ENCODE data around the gene CYBRD1.

Gene CYBRD1

GRCh38 chr2:171557363-171557762 is 35.1 kb downstream of the CYBRD1 start:
- no peak overlapping the region for H3K27ac ChIP-seq (ENCODE audit: low read depth, low read length)
- H3K4ac ChIP-seq (ENCODE audit: low read depth, low read length): no peak overlapping the region
- H4K8ac ChIP-seq (ENCODE audit: low read depth, low read length): no peak overlapping the region
- no peaks in the 10 kb centered on the region for H3K4me1 ChIP-seq (ENCODE audit: control insufficient read depth, low read depth, low read length)
- no peaks in the 10 kb centered on the region for H3K79me1 ChIP-seq (ENCODE audit: low read length)
- H3K23ac ChIP-seq (ENCODE audit: low read length): no peak overlapping the region
- no CpG with 5 or more reads among the region's 4 CpGs for WGBS (ENCODE audit: extremely low coverage, insufficient coverage, low lambda C conversion rate)
- no peak overlapping the region for H3K4me3 ChIP-seq (ENCODE audit: low read length)
- no peak for DNase-seq
- H3K9ac ChIP-seq (ENCODE audit: low read length): no peak overlapping the region
- no peak overlapping the region for H2BK5ac ChIP-seq (ENCODE audit: low read length)
- H3K4me2 ChIP-seq (ENCODE audit: low read length): no peak overlapping the region
- no peak overlapping the region for H3K18ac ChIP-seq (ENCODE audit: low read length)
- H2BK120ac ChIP-seq (ENCODE audit: low read depth, low read length): no peak overlapping the region
- H3K56ac ChIP-seq (ENCODE audit: low read length): no peak overlapping the region
- H2BK15ac ChIP-seq (replicated peaks; ENCODE audit: low read depth): no peak overlapping the region
- H4K5ac ChIP-seq (ENCODE audit: low read length): no peak overlapping the region
- H2AK5ac ChIP-seq (ENCODE audit: low read length): no peak overlapping the region
- no peaks in the 10 kb centered on the region for H3K36me3 ChIP-seq (ENCODE audit: control insufficient read depth, insufficient read depth, low read length)
- no peaks in the 10 kb centered on the region for H3K79me2 ChIP-seq (ENCODE audit: control insufficient read depth, insufficient read depth, low read length)
- H3K27me3 ChIP-seq (ENCODE audit: insufficient read depth, low read length, poor library complexity): no peaks in the 10 kb centered on the region

- Histone ChIP-seq H2BK15ac (replicated peaks; ENCODE audit: low read depth) (no peak overlapping the region), H3K18ac (ENCODE audit: low read length) (no peak overlapping the region), H3K27ac (ENCODE audit: low read depth, low read length) (no peak overlapping the region), H3K4me3 (ENCODE audit: low read length) (no peak overlapping the region), H2AK5ac (ENCODE audit: low read length) (no peak overlapping the region), H2BK5ac (ENCODE audit: low read length) (no peak overlapping the region), H3K79me2 (ENCODE audit: control insufficient read depth, insufficient read depth, low read length) (no peaks in the 10 kb centered on the region), H3K36me3 (ENCODE audit: control insufficient read depth, insufficient read depth, low read length) (no peaks in the 10 kb centered on the region), H3K4me2 (ENCODE audit: low read length) (no peak overlapping the region), H3K56ac (ENCODE audit: low read length) (no peak overlapping the region), H3K79me1 (ENCODE audit: low read length) (no peaks in the 10 kb centered on the region), H4K8ac (ENCODE audit: low read depth, low read length) (no peak overlapping the region), H3K4ac (ENCODE audit: low read depth, low read length) (no peak overlapping the region), H4K5ac (ENCODE audit: low read length) (no peak overlapping the region), H3K4me1 (ENCODE audit: control insufficient read depth, low read depth, low read length) (no peaks in the 10 kb centered on the region), H3K9ac (ENCODE audit: low read length) (no peak overlapping the region), H2BK120ac (ENCODE audit: low read depth, low read length) (no peak overlapping the region), H3K27me3 (ENCODE audit: insufficient read depth, low read length, poor library complexity) (no peaks in the 10 kb centered on the region), H3K23ac (ENCODE audit: low read length) (no peak overlapping the region)
- no CpG with 5 or more reads among the region's 3 CpGs for WGBS (ENCODE audit: extremely low coverage, insufficient coverage, low lambda C conversion rate)
- DNase-seq: no peak
Measured at GRCh38 chr2:171563301-171563700, 41.0 kb downstream of the CYBRD1 start.

GRCh38 chr2:171564463-171564862 is 42.2 kb downstream of the CYBRD1 start:
- no CpG with 5 or more reads among the region's 5 CpGs for WGBS (ENCODE audit: extremely low coverage, insufficient coverage, low lambda C conversion rate)
- no peaks in the 10 kb centered on the region for H3K4me1 ChIP-seq (ENCODE audit: control insufficient read depth, low read depth, low read length)
- no peaks in the 10 kb centered on the region for H3K27me3 ChIP-seq (ENCODE audit: insufficient read depth, low read length, poor library complexity)
- no peaks in the 10 kb centered on the region for H3K79me1 ChIP-seq (ENCODE audit: low read length)
- no peaks in the 10 kb centered on the region for H3K36me3 ChIP-seq (ENCODE audit: control insufficient read depth, insufficient read depth, low read length)
- H2BK5ac ChIP-seq (ENCODE audit: low read length): no peak overlapping the region
- no peak overlapping the region for H3K4me2 ChIP-seq (ENCODE audit: low read length)
- H2BK120ac ChIP-seq (ENCODE audit: low read depth, low read length): no peak overlapping the region
- H3K9ac ChIP-seq (ENCODE audit: low read length): no peak overlapping the region
- H3K27ac ChIP-seq (ENCODE audit: low read depth, low read length): no peak overlapping the region
- no peak for DNase-seq
- no peak overlapping the region for H2BK15ac ChIP-seq (replicated peaks; ENCODE audit: low read depth)
- no peak overlapping the region for H3K4me3 ChIP-seq (ENCODE audit: low read length)
- H3K18ac ChIP-seq (ENCODE audit: low read length): no peak overlapping the region
- no peak overlapping the region for H4K8ac ChIP-seq (ENCODE audit: low read depth, low read length)
- no peak overlapping the region for H4K5ac ChIP-seq (ENCODE audit: low read length)
- no peak overlapping the region for H3K56ac ChIP-seq (ENCODE audit: low read length)
- H3K4ac ChIP-seq (ENCODE audit: low read depth, low read length): no peak overlapping the region
- H2AK5ac ChIP-seq (ENCODE audit: low read length): no peak overlapping the region
- H3K23ac ChIP-seq (ENCODE audit: low read length): no peak overlapping the region
- H3K79me2 ChIP-seq (ENCODE audit: control insufficient read depth, insufficient read depth, low read length): no peaks in the 10 kb centered on the region

- Histone ChIP-seq H3K4me3 (ENCODE audit: low read length) (no peak overlapping the region), H3K27me3 (ENCODE audit: insufficient read depth, low read length, poor library complexity) (no peaks in the 10 kb centered on the region)
Measured at GRCh38 chr2:171566057-171566456, 43.8 kb downstream of the CYBRD1 start.

GRCh38 chr2:171566753-171567152 is 44.5 kb downstream of the CYBRD1 start:
- Histone ChIP-seq H2BK15ac (replicated peaks; ENCODE audit: low read depth) (no peak overlapping the region), H3K4me3 (ENCODE audit: low read length) (no peak overlapping the region), H2BK5ac (ENCODE audit: low read length) (no peak overlapping the region), H3K18ac (ENCODE audit: low read length) (no peak overlapping the region), H2AK5ac (ENCODE audit: low read length) (no peak overlapping the region), H3K4me1 (ENCODE audit: control insufficient read depth, low read depth, low read length) (no peaks in the 10 kb centered on the region), H3K4me2 (ENCODE audit: low read length) (no peak overlapping the region), H3K56ac (ENCODE audit: low read length) (no peak overlapping the region), H3K27me3 (ENCODE audit: insufficient read depth, low read length, poor library complexity) (no peaks in the 10 kb centered on the region), H4K5ac (ENCODE audit: low read length) (no peak overlapping the region), H3K79me1 (ENCODE audit: low read length) (no peaks in the 10 kb centered on the region), H3K27ac (ENCODE audit: low read depth, low read length) (no peak overlapping the region), H3K79me2 (ENCODE audit: control insufficient read depth, insufficient read depth, low read length) (no peaks in the 10 kb centered on the region), H4K8ac (ENCODE audit: low read depth, low read length) (no peak overlapping the region), H3K23ac (ENCODE audit: low read length) (no peak overlapping the region), H3K9ac (ENCODE audit: low read length) (no peak overlapping the region), H3K4ac (ENCODE audit: low read depth, low read length) (no peak overlapping the region), H3K36me3 (ENCODE audit: control insufficient read depth, insufficient read depth, low read length) (no peaks in the 10 kb centered on the region), H2BK120ac (ENCODE audit: low read depth, low read length) (no peak overlapping the region)
- DNase-seq: no peak
- no CpG with 5 or more reads among the region's 4 CpGs for WGBS (ENCODE audit: extremely low coverage, insufficient coverage, low lambda C conversion rate)

More at GRCh38 chr2:171566057-171566456, 43.8 kb downstream of the CYBRD1 start:
- Histone ChIP-seq H3K18ac (ENCODE audit: low read length) (no peak overlapping the region), H3K9ac (ENCODE audit: low read length) (no peak overlapping the region), H4K5ac (ENCODE audit: low read length) (no peak overlapping the region), H3K56ac (ENCODE audit: low read length) (no peak overlapping the region), H4K8ac (ENCODE audit: low read depth, low read length) (no peak overlapping the region), H3K27ac (ENCODE audit: low read depth, low read length) (no peak overlapping the region), H3K4me2 (ENCODE audit: low read length) (no peak overlapping the region), H3K4ac (ENCODE audit: low read depth, low read length) (no peak overlapping the region), H3K36me3 (ENCODE audit: control insufficient read depth, insufficient read depth, low read length) (no peaks in the 10 kb centered on the region), H3K23ac (ENCODE audit: low read length) (no peak overlapping the region), H2BK5ac (ENCODE audit: low read length) (no peak overlapping the region), H2AK5ac (ENCODE audit: low read length) (no peak overlapping the region), H3K79me1 (ENCODE audit: low read length) (no peaks in the 10 kb centered on the region), H3K4me1 (ENCODE audit: control insufficient read depth, low read depth, low read length) (no peaks in the 10 kb centered on the region), H2BK15ac (replicated peaks; ENCODE audit: low read depth) (no peak overlapping the region), H3K79me2 (ENCODE audit: control insufficient read depth, insufficient read depth, low read length) (no peaks in the 10 kb centered on the region), H2BK120ac (ENCODE audit: low read depth, low read length) (no peak overlapping the region)
- DNase-seq: no peak
- whole genome bisulfite sequencing (ENCODE audit: extremely low coverage, insufficient coverage, low lambda C conversion rate): no CpG with 5 or more reads among the region's 1 CpG

GRCh38 chr2:171568089-171568488 is 45.8 kb downstream of the CYBRD1 start:
- Histone ChIP-seq H2BK120ac (ENCODE audit: low read depth, low read length) (no peak overlapping the region), H3K79me1 (ENCODE audit: low read length) (no peaks in the 10 kb centered on the region), H3K4me3 (ENCODE audit: low read length) (no peak overlapping the region), H2AK5ac (ENCODE audit: low read length) (no peak overlapping the region), H4K8ac (ENCODE audit: low read depth, low read length) (no peak overlapping the region), H3K18ac (ENCODE audit: low read length) (no peak overlapping the region), H3K9ac (ENCODE audit: low read length) (no peak overlapping the region), H4K5ac (ENCODE audit: low read length) (no peak overlapping the region), H3K56ac (ENCODE audit: low read length) (no peak overlapping the region), H2BK15ac (replicated peaks; ENCODE audit: low read depth) (no peak overlapping the region), H3K27me3 (ENCODE audit: insufficient read depth, low read length, poor library complexity) (no peaks in the 10 kb centered on the region), H2BK5ac (ENCODE audit: low read length) (no peak overlapping the region), H3K79me2 (ENCODE audit: control insufficient read depth, insufficient read depth, low read length) (no peaks in the 10 kb centered on the region), H3K4ac (ENCODE audit: low read depth, low read length) (no peak overlapping the region), H3K27ac (ENCODE audit: low read depth, low read length) (no peak overlapping the region), H3K23ac (ENCODE audit: low read length) (no peak overlapping the region), H3K36me3 (ENCODE audit: control insufficient read depth, insufficient read depth, low read length) (no peaks in the 10 kb centered on the region), H3K4me2 (ENCODE audit: low read length) (no peak overlapping the region), H3K4me1 (ENCODE audit: control insufficient read depth, low read depth, low read length) (no peaks in the 10 kb centered on the region)
- WGBS (ENCODE audit: extremely low coverage, insufficient coverage, low lambda C conversion rate): no CpG with 5 or more reads among the region's 3 CpGs
- DNase-seq: no peak
